K562 (cell line): Measurements from ENCODE around the gene ELF3.

Experiments
- CTCF ChIP-seq, 3 experiments: IDR thresholded peaks in 2 of 3; conservative IDR thresholded peaks in 1 of 3; 2 replicates each; pipeline ENCODE4 v1.5.1; 2011 to 2012; ENCODE audit warnings: low read length in 3 of 3, mild to moderate bottlenecking in 3 of 3, control low read depth in 2 of 3, improper control_type of control experiment in 1 of 3, inconsistent platforms in 1 of 3, low read depth in 1 of 3, mixed read lengths in 1 of 3, moderate library complexity in 1 of 3; ENCODE audit not compliant: insufficient read depth in 2 of 3
- ETS1 ChIP-seq: conservative IDR thresholded peaks from 2 replicates; pipeline ENCODE4 v1.6.1; 2011; ENCODE audit warnings: low read depth, mild to moderate bottlenecking, low read length; ENCODE audit not compliant: control insufficient read depth
- EZH2 ChIP-seq: IDR thresholded peaks from 2 replicates; pipeline ENCODE4 v1.6.1; 2012; ENCODE audit warnings: low read depth, mild to moderate bottlenecking, inconsistent platforms, low read length, borderline replicate concordance
- PATZ1 ChIP-seq: fragments of 250-450 bp; sonication (Bioruptor Pico); IDR thresholded peaks from 2 replicates; pipeline ENCODE4 v1.5.0; 2020; ENCODE audit warnings: mild to moderate bottlenecking, borderline replicate concordance
- POLR2A ChIP-seq: fragments of 450-650 bp; conservative IDR thresholded peaks from 2 replicates; pipeline ENCODE4 v1.6.1; 2016
- POLR2AphosphoS5 ChIP-seq: IDR thresholded peaks from 2 replicates; pipeline ENCODE4 v1.6.1; 2011; ENCODE audit warnings: mild to moderate bottlenecking, low read depth, low read length, moderate library complexity; ENCODE audit not compliant: control insufficient read depth, insufficient read depth
- RBFOX2 ChIP-seq: fragments of 200-400 bp; formaldehyde crosslinking; IDR thresholded peaks from 2 replicates; pipeline ENCODE4 v1.6.1; 2017; ENCODE audit warnings: low read depth, mild to moderate bottlenecking, low read length, moderate library complexity
- SIN3A ChIP-seq, 2 experiments: fragments of 150-350 bp in 1 of 2; IDR thresholded peaks; 2 replicates each; pipeline ENCODE4 v1.6.1; 2011 to 2016; ENCODE audit warnings: borderline replicate concordance in 2 of 2, low read depth in 2 of 2, low read length in 2 of 2, mild to moderate bottlenecking in 2 of 2, moderate library complexity in 2 of 2; ENCODE audit not compliant: control insufficient read depth in 1 of 2
- USF2 ChIP-seq: sonication (generic); formaldehyde crosslinking; IDR thresholded peaks from 2 replicates; pipeline ENCODE4 v1.5.0; 2020; ENCODE audit warnings: missing genetic modification reagents
- ZNF24 ChIP-seq: fragments of 450-650 bp; IDR thresholded peaks from 2 replicates; pipeline ENCODE4 v1.6.1; 2016

GRCh38 chr1:201966171-201966570 is 44.2 kb upstream of the ELF3 start:
- TF ChIP-seq USF2 (no peak), POLR2AphosphoS5 (no peak), POLR2A (no peak), ZNF24 (no peak), EZH2 (no peak), PATZ1 (CRISPR knock-in tag) (no peak), ETS1 (no peak), CTCF (IDR thresholded peaks at IDR 0.05 in 2 of 3, conservative IDR thresholded peaks at IDR 0.05 in 1 of 3; ENCODE audit: insufficient read depth in 2 of 3, low read depth in 1 of 3, low read length in 3 of 3) (no peak), SIN3A (IDR thresholded peaks at IDR 0.05; ENCODE audit: borderline replicate concordance in 2 of 2, control insufficient read depth in 1 of 2, low read depth in 2 of 2, low read length in 2 of 2) (no peak), RBFOX2 (no peak)
